Stimulated activated CD8-positive, alpha-beta memory T cell treated with anti-CD3 and anti-CD28 coated beads, Interleukin-7, amount 100 ng/mL, for 1 hour (primary cell): Measurements from ENCODE around the gene ANKRD44.

Source experiments
- DNase-seq, 2 donors: peaks; one replicate each; pipeline ENCODE4 v3.0.0-alpha.2; 2020; ENCODE audit warnings: low read depth in 2 of 2

Gene ANKRD44

DNA sequence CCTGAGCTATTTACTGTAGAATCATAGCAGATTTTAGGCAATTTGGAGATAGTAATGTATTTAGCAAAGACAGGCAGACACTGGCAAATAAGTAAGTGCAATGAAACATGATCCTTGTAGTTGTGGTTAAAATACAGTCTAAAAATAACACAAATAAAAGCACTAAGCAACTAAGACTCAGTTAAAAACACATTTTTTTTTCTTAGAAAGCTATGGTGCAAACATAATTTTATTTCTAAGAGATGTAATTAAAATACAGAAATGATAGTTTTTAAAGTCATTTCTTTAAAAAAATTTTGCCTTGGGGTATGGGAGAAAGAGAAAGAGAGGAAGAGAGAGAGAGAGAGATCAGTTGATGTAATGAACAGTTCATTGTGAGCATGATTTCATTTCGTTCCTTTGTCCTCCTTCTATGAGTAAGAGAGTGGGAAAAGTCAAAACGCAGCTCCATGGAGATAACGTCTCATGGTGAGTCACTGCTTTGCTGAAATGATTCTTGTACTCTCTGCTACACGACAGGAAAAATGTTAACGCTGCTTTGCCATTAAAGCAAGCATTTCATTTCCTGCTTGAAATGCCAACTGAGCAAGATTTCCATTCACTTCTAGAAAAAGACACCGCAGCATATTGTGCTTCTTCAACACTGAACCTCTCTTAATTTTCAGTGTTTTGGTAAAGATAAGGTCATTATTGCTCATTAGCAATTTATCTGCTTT, 322.8 kb downstream of the ANKRD44 start:
- DNase-seq, result no peak

DNA sequence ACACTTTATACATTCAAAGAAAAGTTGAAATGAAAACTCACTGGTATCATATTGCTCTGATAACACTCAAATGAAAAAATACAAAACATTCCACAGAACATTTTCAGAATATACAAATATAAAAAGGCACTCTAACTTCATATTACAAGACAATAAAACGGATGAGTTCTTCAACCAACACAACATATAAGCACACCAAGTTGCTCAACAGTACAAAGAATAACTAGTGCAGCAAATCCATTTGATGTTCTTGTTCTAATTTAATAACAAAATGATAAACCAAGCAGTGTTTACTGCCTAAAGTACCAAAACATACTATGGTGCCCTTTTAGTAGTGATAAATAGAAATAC, 323.3 kb downstream of the ANKRD44 start:
- DNase-seq, result no peak

DNA sequence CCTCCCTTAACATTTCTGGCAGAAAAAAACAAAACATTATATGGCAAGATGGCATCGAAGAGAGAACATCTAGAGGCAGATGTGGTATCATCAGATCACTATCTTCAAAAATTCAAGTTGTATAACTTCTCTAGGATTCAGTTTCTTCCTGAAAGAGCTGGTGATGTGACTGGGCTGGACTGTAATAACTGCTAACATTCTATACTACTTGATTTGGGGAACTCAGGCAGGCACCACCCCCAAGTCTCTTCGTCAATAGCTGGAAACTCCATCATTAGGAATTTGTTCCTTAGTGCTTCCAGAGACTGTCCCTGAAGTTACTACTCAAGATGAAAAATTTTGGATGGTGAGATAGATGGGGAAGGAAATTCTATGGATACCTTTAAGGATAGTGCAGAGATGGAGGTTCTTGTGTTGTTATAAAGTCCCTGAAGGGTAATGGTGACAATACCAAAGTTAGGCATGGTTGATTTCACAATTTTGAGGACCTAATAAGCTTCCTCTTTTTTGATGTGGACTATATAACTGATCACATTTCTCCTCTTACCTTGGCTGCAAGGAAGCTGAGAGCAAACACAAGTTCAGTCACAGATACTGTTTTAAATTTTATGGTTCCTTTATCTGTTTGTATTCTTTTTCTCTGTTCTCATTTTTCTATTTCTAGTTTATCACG, 324.9 kb downstream of the ANKRD44 start:
- DNase-seq, result no peak

DNA sequence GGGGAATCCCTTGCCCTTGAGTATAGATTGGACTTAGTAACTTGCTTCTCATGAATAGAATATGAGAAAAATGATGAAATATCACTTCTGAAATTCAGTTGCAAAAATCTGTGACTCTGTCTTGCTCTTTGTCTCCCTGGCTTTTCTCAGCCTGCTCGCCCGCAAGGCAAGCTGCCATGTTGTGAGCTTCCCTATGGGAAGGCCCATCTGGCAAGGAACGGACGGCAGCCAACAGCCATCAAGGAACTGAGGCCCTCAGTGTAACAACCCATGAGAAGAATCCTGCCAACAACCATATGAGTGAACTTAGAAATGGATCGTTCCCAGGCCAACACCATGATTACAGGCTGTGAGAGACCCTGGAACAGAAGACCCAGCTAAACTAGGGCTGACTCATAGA, 325.7 kb downstream of the ANKRD44 start:
- DNase-seq, result no peak

DNA sequence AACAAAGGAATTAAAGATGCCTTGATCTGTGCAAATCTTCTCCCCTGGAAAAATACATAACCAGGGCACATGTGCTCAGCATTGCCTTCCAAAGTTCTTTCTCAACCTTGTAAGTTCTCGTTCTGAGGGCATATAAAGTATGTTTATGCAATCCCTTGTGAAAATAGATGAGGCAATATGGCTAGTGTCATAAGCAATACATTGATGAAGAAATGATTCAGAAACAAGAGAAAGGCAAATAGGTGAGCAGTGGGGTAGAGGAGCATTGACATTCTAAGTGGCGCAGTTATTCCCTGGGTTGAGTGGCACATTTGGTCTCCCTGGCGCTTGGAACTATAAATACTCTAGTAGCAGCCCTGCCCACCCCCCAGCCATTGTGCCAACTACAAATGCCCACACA, 326.6 kb downstream of the ANKRD44 start:
- DNase-seq, result no peak

DNA sequence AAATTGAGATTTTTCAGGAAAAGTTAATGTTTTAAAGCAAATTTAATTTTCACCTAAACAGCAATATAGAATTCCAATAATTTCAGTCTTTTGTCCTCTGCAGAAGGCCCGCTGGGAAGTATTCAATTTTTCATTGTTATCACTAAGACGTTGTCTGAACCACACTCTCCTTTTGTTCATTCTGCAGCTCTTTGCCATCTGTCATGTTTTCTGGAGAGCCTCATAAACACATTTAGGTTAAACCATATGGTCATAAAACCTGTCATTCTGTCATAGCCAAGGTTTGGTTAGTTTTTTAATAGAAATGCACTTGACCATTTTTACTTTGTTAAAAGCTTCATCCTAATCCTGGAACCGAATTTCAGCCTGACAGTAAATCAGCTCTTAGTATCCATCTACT, 330.1 kb downstream of the ANKRD44 start:
- no peak for DNase-seq

DNA sequence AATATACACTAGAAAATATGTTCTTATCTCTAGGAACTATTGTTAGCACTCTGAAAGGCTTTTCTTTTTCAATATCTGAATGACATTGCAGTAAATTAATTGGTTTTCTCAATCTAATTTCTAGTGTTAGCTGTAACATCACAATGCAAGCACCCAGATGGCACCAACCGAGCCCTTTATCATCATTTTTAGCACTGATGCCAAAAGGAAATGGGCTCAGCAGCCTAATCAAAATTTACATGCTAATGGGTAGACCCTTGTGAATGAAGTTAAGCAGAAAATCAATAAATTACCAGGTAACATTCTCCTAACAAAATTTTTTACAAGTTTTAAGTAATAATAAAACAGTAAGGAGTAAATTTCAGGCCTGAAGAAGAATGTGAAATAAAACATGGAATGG, 330.6 kb downstream of the ANKRD44 start:
- DNase-seq, result no peak

DNA sequence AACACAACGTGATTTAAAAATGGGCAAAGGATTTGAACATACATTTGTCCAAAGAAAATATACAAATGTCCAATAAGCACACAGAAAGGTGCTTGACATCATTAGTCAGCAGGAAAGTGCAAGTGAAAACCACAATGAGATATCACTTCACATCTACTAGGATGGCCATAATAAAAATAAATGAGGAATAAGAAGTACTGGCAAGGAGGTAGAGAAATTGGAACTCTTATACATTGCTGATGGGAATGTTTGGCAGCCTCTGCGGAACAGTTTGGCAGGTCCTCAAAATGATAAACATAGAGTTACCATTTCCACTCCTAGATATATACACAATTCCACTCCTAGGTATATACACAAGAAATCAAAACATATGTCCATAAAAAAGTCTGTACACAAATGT, 333.1 kb downstream of the ANKRD44 start:
- no peak for DNase-seq

DNA sequence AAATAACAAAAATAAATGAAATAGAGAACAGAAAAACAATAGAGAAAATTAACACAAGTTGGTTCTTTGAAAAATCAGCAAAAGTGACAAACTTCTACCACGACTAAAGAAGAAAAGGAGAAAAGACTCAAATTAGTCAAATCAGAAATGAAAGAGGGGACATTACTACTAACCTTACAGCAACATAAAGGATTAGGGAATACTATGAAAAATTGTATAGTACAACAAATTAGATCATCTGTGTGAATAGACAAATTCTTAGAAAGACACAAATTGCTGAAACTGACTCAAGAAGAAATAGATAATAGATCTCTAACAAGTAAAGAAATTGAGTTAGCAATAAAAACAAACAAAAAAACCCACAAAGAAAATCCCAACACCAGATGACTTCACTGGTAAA, 335.6 kb downstream of the ANKRD44 start:
- no peak for DNase-seq

DNA sequence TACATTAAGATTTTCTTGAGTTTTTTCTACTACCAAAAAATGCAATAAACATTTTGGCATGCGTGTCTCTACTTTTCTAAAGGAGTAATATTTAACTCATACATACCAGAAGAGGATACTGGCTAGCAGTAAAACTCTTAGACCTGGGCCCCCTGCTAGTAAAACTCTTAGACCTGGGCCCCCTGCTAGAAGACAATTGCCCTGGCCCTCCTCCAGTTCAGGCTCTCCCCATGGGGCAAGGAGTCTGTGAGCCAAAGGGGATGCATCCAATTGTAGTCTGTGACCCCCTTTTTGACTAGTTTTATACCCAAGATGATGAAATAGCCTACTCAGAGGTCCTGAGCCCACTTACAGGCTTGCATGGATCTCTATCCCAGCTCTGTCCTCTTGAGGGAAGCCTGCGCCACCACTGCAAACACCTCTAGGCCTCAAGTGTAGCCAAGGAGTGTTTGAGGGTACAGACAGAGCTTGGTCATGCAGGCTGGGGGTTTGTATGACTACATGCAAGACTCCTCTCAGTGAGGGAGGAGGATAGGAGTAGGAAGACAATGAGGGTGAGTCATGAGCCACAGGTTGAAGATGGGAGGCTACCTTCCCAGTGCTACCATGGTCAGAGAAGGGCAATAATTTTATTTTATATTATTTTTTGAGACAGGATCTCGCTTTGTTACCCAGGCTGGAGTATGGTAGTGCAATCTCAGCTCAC, 338.9 kb downstream of the ANKRD44 start:
- DNase-seq, result no peak

DNA sequence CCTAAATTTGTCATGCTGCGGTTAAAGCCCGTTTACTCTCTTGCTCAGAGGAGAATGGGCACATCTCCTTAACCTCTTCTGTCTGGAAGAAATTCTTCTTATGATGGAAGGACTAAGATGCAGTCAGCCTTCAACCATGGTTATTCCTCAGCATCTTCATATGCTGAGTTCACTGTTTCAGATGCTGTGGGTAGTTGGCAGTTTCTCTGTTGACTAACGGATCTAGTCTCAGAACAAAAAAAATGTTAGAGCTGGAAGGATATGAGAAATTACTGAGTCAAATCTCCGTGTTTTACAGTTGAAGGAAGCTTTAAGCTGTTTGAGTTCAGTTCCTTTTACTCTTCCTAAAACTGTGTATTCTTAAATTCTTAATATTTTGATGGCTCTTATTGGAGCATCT, 340.5 kb downstream of the ANKRD44 start:
- no peak for DNase-seq

DNA sequence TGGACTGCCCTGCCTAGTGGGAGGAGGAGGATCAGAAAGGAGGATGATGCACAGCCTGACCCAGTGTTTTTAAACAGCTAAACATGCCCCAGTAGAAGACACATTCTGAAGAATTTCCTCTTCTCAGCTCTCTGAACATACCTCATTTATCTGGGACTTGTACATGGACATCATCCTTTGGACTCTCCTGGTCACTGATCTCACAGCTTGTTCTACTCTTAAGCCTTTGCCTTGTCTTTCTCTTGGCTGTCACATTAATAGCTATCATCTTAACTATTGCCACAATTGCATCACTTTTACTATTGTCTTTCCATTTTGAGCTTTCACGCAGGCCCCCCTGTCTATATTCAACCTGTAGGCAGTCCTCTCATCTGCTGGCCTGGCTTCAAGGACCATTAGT, 342.1 kb downstream of the ANKRD44 start:
- no peak for DNase-seq

DNA sequence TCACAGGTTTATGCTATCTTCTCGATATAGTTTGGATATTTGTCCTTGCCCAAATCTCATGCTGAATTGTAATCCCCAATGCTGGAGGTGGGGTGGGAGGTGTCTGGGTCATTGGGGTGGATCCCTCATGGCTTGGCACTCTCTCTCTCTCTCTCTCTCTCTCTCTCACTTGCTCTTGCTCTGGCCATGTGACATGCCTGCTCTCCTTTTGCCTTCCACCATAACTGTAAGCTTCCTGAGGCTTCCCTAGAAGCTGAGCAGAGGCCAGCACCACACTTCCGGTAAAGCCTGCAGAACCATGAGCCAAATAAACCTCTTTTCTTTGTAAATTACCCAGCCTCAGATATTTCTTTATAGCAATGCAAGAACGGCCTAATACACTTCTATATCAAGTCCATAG, 342.8 kb downstream of the ANKRD44 start:
- no peak for DNase-seq

DNA sequence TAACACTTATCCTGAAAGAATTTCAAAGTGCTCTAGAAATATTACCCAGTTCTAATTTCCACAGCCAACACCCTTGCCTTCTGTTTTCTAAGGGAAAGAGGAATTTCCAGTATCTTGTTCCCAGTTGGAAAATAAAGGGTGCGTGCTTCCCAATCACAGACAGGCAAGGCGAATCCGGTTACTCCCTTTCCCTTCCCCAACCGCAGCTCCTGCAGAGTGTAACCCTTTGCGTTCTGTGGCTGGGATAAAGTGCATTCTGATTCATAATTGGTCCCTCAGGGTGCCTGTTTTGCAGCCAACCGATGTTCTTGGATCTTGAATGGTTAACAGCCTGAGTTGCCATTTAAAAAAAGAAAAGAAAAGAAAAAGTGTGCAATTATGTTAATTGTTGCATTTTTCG, 343.5 kb downstream of the ANKRD44 start:
- DNase-seq, result no peak

DNA sequence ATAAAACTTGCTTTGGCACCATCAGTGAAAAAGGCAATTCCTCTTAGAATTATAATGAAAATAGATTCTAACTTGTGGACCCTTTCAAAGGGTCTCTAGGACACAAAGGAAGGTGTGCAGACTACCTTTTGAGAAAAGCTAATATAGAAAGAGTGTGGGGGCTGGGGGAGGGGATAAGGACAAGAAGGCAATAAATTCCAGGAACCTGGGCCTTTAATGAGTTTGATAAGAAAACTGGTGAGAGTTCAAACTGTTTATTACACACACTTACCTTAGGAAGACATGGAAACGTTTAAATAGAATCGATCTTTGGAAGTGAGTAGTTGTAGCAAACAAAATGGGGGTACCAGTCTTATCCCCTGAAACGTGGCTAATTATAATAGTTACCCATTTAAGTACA, 344.5 kb downstream of the ANKRD44 start:
- DNase-seq, result no peak

DNA sequence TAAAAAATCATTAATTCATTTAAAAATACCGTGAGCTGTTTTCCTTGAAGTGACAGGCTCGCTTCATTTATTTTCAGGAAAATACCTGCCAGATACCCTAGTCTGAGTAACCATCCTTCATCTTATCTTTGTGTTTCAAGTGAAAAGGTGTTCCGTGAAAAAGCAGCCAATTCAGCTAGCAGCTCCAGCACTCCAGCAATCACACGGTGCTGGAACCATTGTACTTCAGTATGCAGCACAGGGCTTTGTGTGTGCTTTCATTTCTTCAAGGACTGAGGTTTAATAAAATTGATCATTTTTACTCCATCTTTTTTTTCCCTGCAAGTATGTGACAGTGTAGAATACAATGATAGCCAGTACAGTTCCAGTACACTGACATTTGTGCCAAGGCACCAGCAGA, 344.9 kb downstream of the ANKRD44 start:
- DNase-seq, result no peak

DNA sequence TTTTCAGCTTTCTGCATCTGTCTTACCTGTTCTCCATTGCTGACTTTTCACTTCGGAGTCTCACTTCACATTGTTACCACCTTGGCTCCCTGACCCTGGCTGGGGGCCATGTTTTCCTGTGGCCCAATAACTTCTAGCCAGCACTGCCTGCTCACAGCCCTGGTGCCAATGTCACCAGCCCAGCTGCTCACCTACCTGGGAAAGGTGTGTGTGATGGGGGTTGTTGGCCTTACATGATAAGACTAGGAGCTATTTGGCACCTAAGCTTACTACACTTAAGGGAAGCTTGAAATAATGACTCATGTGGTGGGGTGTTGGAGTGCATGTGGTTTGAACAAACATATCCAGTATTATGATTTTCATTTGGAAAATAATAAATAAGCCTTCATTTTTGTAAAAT, 346.6 kb downstream of the ANKRD44 start:
- DNase-seq, result no peak

DNA sequence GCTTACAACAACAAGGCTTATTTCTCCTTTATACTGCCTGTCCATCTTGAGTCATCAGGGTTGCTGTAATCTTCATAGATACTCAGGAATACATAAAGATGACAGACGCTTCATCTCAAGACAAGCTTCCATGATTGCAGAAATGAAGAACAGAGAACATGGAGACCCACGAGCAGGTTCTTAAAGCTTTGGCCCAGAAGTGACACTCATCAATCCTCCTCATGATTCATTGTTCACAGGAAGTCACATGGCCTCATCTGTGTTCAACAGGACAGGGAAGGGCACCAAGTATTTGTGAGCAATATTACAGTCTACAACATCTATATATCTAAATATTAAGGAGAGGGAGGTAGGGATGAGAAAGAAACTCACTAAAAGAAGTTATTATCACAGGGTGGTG, 347.5 kb downstream of the ANKRD44 start:
- no peak for DNase-seq

DNA sequence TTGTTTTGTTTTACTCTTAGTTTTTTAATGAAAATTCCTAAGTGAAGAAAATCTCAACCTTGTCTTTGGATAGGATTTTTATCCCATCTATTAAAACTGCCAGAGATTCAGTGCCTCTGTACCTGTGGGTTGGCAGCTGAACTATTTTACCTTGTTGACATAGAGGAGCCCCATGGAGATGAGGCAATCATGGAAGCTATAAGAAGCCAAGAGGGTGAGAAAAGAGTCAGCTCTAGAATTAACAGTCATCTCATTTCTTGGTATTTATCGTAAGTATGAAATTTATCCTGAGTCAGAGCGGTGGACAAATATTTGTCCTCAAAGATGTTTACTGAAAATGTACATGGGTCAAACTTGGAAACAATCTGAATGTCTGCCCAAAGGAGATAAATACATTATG, 348.3 kb downstream of the ANKRD44 start:
- no peak for DNase-seq

DNA sequence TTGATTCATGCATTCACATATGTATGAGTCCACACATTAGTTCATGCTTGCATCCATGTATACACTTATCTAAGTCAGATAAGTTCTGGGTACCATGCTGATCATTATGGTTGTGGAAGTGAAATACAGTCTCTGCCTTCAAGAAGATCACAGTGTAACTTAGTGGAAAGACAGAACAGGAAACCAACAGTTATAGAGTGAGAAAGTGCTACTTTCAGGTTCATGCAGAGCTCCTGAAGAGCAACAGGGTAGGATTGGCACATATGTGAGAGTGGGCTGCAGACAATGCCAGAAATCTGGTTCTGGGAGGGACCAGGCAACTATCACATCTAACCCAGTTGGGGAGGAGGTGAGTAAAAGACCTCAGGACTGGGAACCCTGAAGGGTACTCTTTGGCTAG, 348.7 kb downstream of the ANKRD44 start:
- no peak for DNase-seq

DNA sequence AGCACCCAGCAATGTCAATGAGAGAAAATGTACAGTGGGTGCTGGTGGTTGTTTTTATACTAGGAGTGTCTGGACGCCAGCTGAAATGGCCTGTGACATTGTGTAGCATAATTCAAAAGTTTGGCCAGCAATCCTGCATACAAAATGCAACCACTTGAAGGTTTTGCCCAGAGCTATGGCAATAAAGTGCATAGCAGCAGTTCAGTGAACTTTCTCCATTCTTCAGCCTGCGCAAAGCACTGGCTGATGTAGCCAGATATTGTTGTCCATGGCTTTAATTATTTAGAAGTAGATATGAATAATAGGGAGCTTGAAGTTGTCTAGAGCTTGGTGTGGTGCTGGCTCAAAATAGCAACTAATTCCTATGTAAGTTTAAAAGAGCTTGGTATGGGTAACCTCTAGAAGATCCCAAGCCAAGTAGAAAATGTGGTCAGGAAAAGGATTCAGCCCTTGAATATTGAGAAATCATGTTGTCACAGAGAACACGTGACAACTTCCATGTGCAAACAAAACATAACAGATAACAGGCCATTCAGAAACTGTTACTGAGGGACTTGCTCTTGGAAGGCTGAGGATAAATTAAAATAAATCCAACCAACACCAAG, 350.7 kb downstream of the ANKRD44 start:
- DNase-seq, result no peak

DNA sequence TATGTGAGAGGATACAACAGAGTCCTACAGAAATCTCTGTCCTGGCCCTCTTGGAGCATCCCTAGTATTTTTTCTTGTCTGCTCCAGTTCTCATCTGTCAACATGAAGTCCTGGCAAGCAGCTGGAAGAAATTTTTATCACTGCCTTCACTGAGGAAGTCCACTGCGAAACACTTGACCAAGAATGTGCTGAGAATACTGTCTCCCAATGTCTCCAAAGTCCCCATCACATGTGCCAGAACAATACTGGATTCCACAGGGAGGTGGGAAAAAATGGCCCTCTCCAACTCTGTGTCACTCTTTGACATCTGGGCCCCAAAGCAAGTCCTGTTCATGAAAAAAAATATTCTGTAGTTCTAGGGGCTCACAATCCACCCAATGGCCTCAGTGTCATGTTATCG, 351.3 kb downstream of the ANKRD44 start:
- DNase-seq, result no peak
